NCI-H2081 treated with DMSO at 0.1 percent for 48 hours (cell line): Measurements from ENCODE around the gene SRR.

Source experiments
- DNase-seq: peaks from one replicate; lab custom pipeline; 2025; lab: John Stamatoyannopoulos, UW

The SRR gene

GRCh38 chr17:2371183-2372130 lies 67.7 kb downstream of the SRR start:
- DNase-seq, result no peak

- DNase-seq, result no peak
Measured at GRCh38 chr17:2372180-2372579, 68.4 kb downstream of the SRR start.

- no peak for DNase-seq
Measured at GRCh38 chr17:2372681-2373080, 68.9 kb downstream of the SRR start.

- no peak for DNase-seq
Measured at GRCh38 chr17:2373179-2373578, 69.4 kb downstream of the SRR start.
